Measurements from ENCODE around the gene EPRS1. TPM values are rescaled to one million over a fixed set of nuclear protein-coding genes. Genes with fewer than 3 reads are reported as not detected.

The EPRS1 gene
- polyA plus RNA-seq, 2 of the 4 experiments (the other 2 are of a cell fraction) = 69.4 to 113 TPM

DNA sequence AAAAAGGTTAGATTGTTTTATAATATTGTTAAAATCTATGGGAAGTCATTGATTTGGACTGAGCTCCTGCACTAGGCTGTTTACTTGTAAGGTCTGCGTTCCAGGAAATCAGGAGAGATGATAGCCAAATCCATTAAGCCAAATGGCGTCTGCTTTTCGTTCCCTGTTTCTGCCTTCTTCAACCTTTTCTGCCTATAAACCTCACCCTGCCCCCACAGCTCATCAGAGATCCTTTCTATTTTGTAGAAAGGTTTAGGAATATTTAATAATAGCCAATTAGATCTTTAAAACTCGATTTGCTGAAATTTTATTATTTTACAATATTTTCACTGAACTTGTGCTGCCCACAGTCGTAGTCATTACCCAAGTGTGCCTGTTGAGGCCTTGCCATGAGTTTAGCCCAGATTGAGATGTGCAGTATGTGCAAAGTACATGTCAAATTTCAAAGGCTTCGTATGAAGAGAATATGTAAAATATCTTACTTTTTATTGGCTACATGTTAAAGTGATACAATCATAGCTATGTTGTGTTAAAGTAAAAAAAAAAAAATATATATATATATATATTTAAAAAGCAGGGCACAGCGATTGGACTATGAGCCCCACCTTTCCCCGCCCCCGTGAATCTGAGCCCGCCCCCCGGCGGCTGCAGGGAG, 47.2 kb upstream of the EPRS1 start (continued):
- no peak for TF ChIP-seq ZNF302 (CRISPR knock-in tag; IDR thresholded peaks at IDR 0.05)

DNA sequence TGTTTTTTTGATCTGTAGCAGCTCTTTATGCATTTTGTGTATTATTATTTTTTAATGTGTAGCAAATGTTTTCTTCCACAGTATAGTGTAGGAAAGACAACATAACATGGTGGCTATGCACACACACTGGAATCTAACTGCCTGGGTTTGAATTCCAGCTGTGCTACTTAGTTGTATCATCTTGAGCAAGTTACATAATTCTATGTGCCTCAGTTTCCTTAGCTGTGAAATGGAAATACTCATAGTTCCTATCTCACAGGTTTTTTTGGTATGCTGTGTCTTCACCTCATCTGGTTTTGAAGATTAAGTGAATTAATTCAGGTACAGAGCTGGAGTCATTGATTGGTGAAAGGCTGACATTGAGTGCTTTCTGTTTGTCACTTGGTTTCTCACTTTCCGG, 46.4 kb upstream of the EPRS1 start:
- FAIRE-seq (no peak), DNase-seq (ENCODE audit: low read depth in 1 of 2, low spot score in 1 of 2) (no peak), ATAC-seq (no peak)
- Histone ChIP-seq H3K27ac (no peak overlapping the region), H3K4me1 (peaks cover 15% of the 10 kb centered on the region), H3K4me3 (no peak overlapping the region), H3K9me3 (no peaks in the 10 kb centered on the region), H3K4me2 (no peak overlapping the region)
- TF ChIP-seq JUNB (IDR thresholded peaks at IDR 0.05) (no peak), ESRRA (IDR thresholded peaks at IDR 0.05; ENCODE audit: borderline replicate concordance, low read length) (no peak), CBX2 (IDR thresholded peaks at IDR 0.05; ENCODE audit: borderline replicate concordance, low read depth) (no peak), MYC (IDR thresholded peaks at IDR 0.05; ENCODE audit: borderline replicate concordance, low read length) (no peak), MAFK (IDR thresholded peaks at IDR 0.05; ENCODE audit: partially characterized antibody) (no peak)
- TF ChIP-seq, protein P1, sequence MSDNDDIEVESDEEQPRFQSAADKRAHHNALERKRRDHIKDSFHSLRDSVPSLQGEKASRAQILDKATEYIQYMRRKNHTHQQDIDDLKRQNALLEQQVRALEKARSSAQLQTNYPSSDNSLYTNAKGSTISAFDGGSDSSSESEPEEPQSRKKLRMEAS (IDR thresholded peaks at IDR 0.05) = no peak
- TF ChIP-seq, protein P2, sequence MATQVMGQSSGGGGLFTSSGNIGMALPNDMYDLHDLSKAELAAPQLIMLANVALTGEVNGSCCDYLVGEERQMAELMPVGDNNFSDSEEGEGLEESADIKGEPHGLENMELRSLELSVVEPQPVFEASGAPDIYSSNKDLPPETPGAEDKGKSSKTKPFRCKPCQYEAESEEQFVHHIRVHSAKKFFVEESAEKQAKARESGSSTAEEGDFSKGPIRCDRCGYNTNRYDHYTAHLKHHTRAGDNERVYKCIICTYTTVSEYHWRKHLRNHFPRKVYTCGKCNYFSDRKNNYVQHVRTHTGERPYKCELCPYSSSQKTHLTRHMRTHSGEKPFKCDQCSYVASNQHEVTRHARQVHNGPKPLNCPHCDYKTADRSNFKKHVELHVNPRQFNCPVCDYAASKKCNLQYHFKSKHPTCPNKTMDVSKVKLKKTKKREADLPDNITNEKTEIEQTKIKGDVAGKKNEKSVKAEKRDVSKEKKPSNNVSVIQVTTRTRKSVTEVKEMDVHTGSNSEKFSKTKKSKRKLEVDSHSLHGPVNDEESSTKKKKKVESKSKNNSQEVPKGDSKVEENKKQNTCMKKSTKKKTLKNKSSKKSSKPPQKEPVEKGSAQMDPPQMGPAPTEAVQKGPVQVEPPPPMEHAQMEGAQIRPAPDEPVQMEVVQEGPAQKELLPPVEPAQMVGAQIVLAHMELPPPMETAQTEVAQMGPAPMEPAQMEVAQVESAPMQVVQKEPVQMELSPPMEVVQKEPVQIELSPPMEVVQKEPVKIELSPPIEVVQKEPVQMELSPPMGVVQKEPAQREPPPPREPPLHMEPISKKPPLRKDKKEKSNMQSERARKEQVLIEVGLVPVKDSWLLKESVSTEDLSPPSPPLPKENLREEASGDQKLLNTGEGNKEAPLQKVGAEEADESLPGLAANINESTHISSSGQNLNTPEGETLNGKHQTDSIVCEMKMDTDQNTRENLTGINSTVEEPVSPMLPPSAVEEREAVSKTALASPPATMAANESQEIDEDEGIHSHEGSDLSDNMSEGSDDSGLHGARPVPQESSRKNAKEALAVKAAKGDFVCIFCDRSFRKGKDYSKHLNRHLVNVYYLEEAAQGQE (IDR thresholded peaks at IDR 0.05) = no peak
- TF ChIP-seq, protein P3, sequence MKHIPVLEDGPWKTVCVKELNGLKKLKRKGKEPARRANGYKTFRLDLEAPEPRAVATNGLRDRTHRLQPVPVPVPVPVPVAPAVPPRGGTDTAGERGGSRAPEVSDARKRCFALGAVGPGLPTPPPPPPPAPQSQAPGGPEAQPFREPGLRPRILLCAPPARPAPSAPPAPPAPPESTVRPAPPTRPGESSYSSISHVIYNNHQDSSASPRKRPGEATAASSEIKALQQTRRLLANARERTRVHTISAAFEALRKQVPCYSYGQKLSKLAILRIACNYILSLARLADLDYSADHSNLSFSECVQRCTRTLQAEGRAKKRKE (CRISPR knock-in tag; IDR thresholded peaks at IDR 0.05; ENCODE audit: low read depth) = no peak
- TF ChIP-seq, protein P4, sequence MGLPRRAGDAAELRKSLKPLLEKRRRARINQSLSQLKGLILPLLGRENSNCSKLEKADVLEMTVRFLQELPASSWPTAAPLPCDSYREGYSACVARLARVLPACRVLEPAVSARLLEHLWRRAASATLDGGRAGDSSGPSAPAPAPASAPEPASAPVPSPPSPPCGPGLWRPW (IDR thresholded peaks at IDR 0.05) = no peak
- CTCF ChIA-PET = interaction anchor here (1.2 to 1.3 kb wide), 4 partner anchors 17 to 81 kb away, joined by 3 read pairs; no protein-coding TSS in a partner anchor
- 92% methylated on average over 1 of the region's 1 CpG for WGBS (ENCODE audit: missing lambda C conversion rate)
- POLR2A ChIA-PET = no interaction called here

DNA sequence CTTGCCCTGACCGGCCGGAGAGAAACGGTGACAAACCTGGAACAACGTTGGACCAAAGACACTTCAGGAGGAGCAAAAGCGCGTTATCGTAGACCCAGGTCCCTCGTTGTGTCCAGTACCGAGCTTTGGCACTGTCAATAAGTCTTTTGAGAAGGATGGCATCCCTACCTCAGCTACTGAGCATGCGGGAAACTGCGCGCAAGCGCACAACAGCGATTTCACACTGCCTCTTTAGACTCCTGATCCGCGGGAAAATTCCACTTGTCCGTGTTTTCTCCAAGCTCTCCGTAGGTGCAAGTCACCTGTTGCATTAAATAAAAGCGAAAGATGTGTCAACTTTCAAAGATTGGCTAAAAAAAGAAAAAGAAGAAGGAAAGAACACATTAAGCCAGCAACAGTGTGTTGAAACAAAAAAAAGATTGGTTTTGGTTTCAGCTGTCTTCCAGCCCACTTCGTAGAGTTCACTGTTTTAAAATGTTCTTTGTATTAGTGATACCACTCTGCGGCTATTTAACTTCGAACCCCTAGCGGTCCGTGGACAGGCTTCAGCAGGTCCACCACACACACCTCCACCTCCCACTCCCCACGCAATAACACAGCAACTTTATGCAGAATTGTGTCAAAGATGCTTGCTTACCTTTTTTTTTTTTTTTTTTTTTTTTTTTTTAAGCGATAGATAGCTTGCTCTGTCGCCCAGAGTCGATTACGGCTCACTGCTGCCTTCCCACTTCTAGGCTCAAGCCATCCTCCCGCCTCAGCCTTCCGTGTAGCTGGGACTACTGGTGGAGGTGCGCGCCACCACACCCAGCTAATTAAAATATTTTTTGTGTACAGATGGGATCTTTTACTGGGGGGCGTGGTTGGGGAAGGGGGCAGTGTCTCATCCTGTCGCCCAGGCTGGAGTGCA, 43.6 kb upstream of the EPRS1 start, which contains the start of gene BPNT1:
Gene BPNT1, minus strand, starts transcription at position 139 of the 907 bp plus-strand sequence. CDS start 9,942 bp downstream, outside the sequence.
- peak; percentile 95 to 96 for DNase-seq (ENCODE audit: low read depth in 1 of 2, low spot score in 1 of 2)
- Histone ChIP-seq H3K4me3 (peak within 1 kb of the TSS; percentile 64), H3K4me2 (peak within 1 kb of the TSS; percentile 82), H3K27ac (peak within 1 kb of the TSS; percentile 69 to 78), H3K4me1 (peaks cover 6% of the 10 kb centered on the region; the same call in 2 of the 3 replicates), H3K9me3 (no peaks in the 10 kb centered on the region)
- CTCF ChIA-PET = interaction anchor here (0.6 to 1.3 kb wide), 5 partner anchors 16 to 958 kb away, joined by 3 to 4 read pairs (median 3); no protein-coding TSS in a partner anchor
- WGBS (ENCODE audit: missing lambda C conversion rate) = 1% methylated on average over 35 of the region's 35 CpGs
- FAIRE-seq = peak; percentile 68
- POLR2A ChIA-PET = interaction anchor here (0.6 to 1.2 kb wide), 2 partner anchors 12 to 48 kb away, joined by 4 to 7 read pairs; no protein-coding TSS in a partner anchor
- ATAC-seq = peak; percentile 79 to 87
- TF ChIP-seq, protein P5, sequence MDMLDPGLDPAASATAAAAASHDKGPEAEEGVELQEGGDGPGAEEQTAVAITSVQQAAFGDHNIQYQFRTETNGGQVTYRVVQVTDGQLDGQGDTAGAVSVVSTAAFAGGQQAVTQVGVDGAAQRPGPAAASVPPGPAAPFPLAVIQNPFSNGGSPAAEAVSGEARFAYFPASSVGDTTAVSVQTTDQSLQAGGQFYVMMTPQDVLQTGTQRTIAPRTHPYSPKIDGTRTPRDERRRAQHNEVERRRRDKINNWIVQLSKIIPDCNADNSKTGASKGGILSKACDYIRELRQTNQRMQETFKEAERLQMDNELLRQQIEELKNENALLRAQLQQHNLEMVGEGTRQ (IDR thresholded peaks at IDR 0.05) = peak; percentile 67
- TF ChIP-seq CBX2 (IDR thresholded peaks at IDR 0.05; ENCODE audit: borderline replicate concordance, low read depth) (no peak), HOXB13 (CRISPR knock-in tag; IDR thresholded peaks at IDR 0.05; ENCODE audit: low read depth) (no peak), ZC3H11A (IDR thresholded peaks at IDR 0.05) (no peak), EHMT2 (IDR thresholded peaks at IDR 0.05; ENCODE audit: low read depth) (no peak), EHF (CRISPR knock-in tag; IDR thresholded peaks at IDR 0.05) (no peak), HOXA7 (CRISPR knock-in tag; IDR thresholded peaks at IDR 0.05) (no peak), SREBF2 (IDR thresholded peaks at IDR 0.05) (no peak), CBX8 (IDR thresholded peaks at IDR 0.05) (no peak), RAD21 (conservative IDR thresholded peaks at IDR 0.05 in 1 of 2, IDR thresholded peaks at IDR 0.05 in 1 of 2) (no peak), ZNF302 (CRISPR knock-in tag; IDR thresholded peaks at IDR 0.05) (no peak)
- TF ChIP-seq, protein P3 (CRISPR knock-in tag; IDR thresholded peaks at IDR 0.05; ENCODE audit: low read depth) = no peak
- TF ChIP-seq, protein P6, sequence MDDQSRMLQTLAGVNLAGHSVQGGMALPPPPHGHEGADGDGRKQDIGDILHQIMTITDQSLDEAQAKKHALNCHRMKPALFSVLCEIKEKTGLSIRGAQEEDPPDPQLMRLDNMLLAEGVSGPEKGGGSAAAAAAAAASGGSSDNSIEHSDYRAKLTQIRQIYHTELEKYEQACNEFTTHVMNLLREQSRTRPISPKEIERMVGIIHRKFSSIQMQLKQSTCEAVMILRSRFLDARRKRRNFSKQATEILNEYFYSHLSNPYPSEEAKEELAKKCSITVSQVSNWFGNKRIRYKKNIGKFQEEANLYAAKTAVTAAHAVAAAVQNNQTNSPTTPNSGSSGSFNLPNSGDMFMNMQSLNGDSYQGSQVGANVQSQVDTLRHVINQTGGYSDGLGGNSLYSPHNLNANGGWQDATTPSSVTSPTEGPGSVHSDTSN (IDR thresholded peaks at IDR 0.05) = no peak
- TF ChIP-seq, protein P4 (IDR thresholded peaks at IDR 0.05) = no peak

Measured in A549 (cell line).